Measurements from ENCODE around the gene CIB4. TPM values are rescaled to one million over a fixed set of nuclear protein-coding genes. Genes with fewer than 3 reads are reported as not detected.
A peak's percentile ranks its signal among the peaks of the same experiment; 100 is the strongest.

CIB4 gene
- total RNA-seq, 2 experiments from 2014 or later = not detected

DNA sequence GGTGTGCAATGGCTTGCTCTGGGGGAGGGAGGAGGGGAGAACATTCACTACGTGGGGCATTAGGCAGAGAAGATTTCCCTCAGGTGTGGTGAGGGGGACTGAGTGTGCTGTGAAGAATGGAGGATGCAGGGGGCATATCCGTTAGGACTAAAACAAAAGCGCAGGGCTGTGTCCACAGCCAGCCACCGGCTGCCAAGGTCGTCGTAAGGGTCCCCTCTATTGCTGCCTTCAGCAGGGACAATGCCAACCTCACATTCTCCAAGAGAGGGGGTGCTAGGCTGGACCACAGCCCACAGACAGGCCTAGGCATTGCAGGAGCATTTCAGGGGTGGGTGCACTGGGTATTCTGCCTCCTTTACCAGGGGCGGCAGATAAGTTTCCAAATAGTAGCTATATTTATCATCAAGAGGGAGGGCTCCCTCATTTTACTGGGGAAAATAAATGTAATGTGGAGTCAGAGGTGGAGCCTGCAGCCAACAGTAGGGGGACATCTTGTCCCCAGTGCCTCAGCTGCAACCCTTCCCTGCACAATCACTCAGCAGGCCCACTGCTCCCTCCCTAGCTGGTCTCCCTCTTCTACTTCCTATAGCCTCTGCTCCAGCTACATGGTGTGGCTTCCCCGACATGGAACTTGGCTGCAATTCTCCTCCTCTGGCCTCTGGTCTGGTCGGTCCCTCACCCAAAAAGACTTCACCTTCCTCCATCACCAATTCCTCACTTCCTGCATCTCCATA lies 88.4 kb downstream of the CIB4 start:
- CTCF ChIA-PET = interaction anchor here (0.5 to 0.9 kb wide), 2 partner anchors 9 to 293 kb away, joined by 3 to 5 read pairs; a partner anchor contains a TSS
- intact Hi-C loops (cut with micrococcal nuclease) = no loop called here
- Mint-ChIP-seq H3K27ac (no peak overlapping the region), H3K27me3 (ENCODE audit: low read depth) (peaks cover 7% of the 10 kb centered on the region), H3K4me3 (no peak overlapping the region), H3K36me3 (ENCODE audit: low read depth) (no peaks in the 10 kb centered on the region), H3K4me1 (ENCODE audit: low read depth) (no peaks in the 10 kb centered on the region), H3K9me3 (no peaks in the 10 kb centered on the region)
- no peak for DNase-seq

DNA sequence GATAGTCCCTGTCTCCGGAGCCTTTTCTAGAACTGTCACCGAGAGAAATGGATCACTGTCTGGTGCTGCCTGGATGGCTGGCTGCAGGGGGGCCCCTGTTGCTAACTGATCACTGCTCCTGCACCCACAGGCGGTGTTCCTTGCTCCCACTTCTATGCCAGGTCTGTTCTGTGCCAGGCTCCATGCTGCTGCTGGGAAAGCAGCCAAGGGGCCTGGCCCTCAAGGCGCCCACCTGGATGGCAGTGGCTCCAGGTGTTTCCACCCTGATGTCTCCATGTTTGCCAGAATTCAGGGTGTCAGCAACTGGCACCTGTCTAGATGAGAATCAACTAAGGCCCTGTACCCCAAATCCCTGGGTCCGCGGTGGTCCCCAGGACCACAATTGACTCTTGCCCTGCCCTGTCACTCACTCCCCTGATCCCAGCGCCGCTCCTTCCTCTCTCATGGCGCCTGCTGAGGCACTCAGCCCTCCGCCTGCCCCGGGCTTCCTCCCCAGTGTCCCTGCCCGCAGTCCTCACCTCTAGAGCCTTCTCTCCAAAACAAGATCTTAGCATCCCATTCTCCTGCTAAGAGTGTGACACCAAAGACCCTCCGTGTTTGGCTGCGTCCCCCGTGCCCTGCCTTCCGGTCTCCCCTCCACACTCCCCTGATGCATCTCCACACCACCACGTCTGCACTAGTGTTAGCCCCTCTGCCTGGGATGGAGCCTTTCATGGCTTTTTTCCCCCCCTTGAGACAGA lies 90.7 kb downstream of the CIB4 start:
- Mint-ChIP-seq H3K9me3 (no peaks in the 10 kb centered on the region), H3K27me3 (ENCODE audit: low read depth) (peaks cover 3% of the 10 kb centered on the region), H3K36me3 (ENCODE audit: low read depth) (no peaks in the 10 kb centered on the region), H3K27ac (no peak overlapping the region), H3K4me3 (no peak overlapping the region), H3K4me1 (ENCODE audit: low read depth) (no peaks in the 10 kb centered on the region)
- intact Hi-C loops (cut with micrococcal nuclease) = no loop called here
- CTCF ChIA-PET = no interaction called here
- DNase-seq = no peak

DNA sequence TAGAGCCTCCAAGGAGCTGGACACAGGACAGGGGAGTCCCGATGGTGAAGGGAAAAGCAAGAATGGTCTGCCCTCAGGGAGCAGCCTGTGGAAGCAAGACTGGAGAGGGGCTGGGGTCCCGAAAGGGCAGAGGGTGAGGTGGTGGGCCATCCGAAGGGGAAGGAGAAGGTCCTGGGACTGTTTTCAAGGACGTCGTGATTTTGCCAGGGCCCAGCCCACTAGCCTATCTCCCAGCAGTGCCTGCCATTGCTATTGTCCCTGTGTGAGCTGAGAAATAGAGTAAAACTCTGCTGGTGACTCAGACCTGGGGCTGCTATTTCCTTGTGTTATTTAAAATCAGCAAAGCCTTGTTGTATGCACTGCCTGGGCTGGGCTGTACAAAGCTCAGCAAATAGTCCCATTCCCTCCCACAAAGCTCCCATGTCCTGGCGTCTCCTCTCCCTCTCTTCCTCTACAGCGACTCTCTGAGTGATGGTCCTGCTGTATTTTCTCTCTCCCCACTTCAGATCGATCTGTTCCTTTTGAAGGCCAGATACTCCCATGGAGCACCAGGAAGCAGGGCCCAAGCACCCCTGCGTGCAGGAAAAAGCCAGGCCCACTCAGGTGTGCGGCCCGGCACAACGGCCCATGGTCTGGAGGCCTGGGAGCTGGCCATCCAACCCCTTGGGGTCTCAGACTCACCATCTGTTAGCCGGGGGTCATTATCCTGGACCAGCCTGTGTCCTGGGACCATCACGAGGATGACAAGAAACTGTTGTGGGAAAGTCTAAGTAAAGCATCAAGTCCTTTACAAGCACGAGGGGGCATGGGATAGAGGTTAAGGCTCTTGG lies 98.3 kb downstream of the CIB4 start:
- H3K4me3 Mint-ChIP-seq = no peak overlapping the region
- intact Hi-C loops (cut with micrococcal nuclease) = no loop called here
- no peaks in the 10 kb centered on the region for H3K36me3 Mint-ChIP-seq (ENCODE audit: low read depth)
- no peak overlapping the region for H3K27ac Mint-ChIP-seq
- CTCF ChIA-PET = interaction anchor here (0.6 to 2.6 kb wide), 3 partner anchors 35 to 1637 kb away, joined by 4 to 12 read pairs (median 7); no protein-coding TSS in a partner anchor
- DNase-seq = peak; percentile 2
- H3K27me3 Mint-ChIP-seq (ENCODE audit: low read depth) = no peaks in the 10 kb centered on the region
- H3K4me1 Mint-ChIP-seq (ENCODE audit: low read depth) = no peaks in the 10 kb centered on the region
- H3K9me3 Mint-ChIP-seq = no peaks in the 10 kb centered on the region

DNA sequence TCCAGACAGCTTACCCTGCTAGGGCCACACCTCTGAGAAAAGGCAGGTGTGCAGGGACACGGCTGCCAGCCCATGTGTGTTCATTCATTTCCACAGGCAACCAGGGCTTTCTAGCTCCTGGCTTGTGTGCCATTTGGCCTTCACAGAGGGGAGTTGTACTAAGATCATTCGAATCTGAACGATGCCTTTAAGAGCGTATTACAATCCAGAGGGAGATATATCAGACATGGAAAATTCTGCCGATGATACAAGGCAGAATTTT lies 99.0 kb downstream of the CIB4 start:
- intact Hi-C loops (cut with micrococcal nuclease) = no loop called here
- H3K4me1 Mint-ChIP-seq (ENCODE audit: low read depth) = no peaks in the 10 kb centered on the region
- H3K27me3 Mint-ChIP-seq (ENCODE audit: low read depth) = no peaks in the 10 kb centered on the region
- no peaks in the 10 kb centered on the region for H3K9me3 Mint-ChIP-seq
- CTCF ChIA-PET = interaction anchor here (0.5 to 2.6 kb wide), 2 partner anchors 36 to 61 kb away, joined by 3 to 12 read pairs; no protein-coding TSS in a partner anchor
- no peaks in the 10 kb centered on the region for H3K36me3 Mint-ChIP-seq (ENCODE audit: low read depth)
- H3K4me3 Mint-ChIP-seq = no peak overlapping the region
- DNase-seq = no peak
- H3K27ac Mint-ChIP-seq = no peak overlapping the region

DNA sequence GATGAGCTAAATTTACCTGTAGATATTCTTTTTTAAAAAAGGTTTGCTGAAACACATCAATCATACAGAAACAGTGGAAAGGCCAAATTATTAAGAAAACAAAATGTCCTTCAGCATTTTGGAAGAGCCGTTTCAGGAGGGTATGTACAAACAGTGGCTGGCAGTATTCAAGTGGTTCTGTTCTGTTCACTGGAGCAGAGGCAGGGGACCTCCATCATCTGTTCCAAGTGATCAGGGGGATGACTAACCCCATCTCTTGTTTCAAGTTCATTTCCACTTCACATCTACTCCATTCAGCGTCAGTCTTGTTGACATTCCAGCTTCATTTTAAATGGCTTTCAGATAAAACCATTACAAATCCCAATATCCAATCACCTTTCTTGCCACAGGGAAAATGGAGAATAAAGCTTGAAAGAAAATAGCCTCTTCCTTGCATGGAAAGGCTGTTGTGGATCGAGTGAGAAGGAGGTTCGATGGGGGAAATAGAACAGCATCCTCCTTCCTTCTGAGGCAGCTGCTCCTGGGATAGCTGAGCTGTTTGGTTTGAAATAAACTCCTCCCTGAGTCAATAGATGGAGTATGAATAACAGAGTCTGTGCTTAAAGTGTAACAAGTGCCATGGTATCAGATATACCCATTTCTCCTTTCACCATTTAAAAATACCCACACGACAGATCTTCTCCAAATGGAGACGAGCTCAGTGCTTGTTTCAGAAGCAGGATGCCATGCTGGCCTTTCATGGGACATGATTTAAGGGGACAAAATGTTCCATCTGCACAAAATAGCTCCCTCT lies 99.6 kb downstream of the CIB4 start:
- CTCF ChIA-PET = interaction anchor here (0.5 to 2.6 kb wide), 4 partner anchors 21 to 62 kb away, joined by 3 to 12 read pairs (median 4); no protein-coding TSS in a partner anchor
- no peak overlapping the region for H3K4me3 Mint-ChIP-seq
- no peak overlapping the region for H3K27ac Mint-ChIP-seq
- H3K9me3 Mint-ChIP-seq = no peaks in the 10 kb centered on the region
- H3K27me3 Mint-ChIP-seq (ENCODE audit: low read depth) = no peaks in the 10 kb centered on the region
- intact Hi-C loops (cut with micrococcal nuclease) = no loop called here
- no peak for DNase-seq
- no peaks in the 10 kb centered on the region for H3K4me1 Mint-ChIP-seq (ENCODE audit: low read depth)
- H3K36me3 Mint-ChIP-seq (ENCODE audit: low read depth) = no peaks in the 10 kb centered on the region

DNA sequence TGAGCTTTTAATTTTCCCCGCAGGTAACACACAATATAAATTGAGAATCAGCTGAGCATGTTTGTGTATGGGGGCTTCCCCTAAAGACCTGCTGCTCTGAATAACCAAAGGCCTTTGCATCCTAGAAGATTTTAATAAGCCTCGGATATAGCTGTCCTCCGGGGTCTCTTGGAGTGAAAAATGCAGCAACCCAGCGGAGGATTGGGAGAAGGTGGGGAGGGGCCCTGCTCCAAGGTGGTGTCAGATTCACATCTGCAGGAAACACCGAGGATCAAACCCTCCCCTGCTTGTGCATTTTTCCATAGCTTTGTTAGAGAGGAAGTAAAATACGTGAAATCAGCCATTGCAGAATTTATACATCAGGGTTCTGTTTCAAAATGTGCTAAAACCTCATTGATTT lies 100.2 kb downstream of the CIB4 start:
- Mint-ChIP-seq H3K27ac (no peak overlapping the region), H3K27me3 (ENCODE audit: low read depth) (no peaks in the 10 kb centered on the region), H3K4me1 (ENCODE audit: low read depth) (no peaks in the 10 kb centered on the region), H3K9me3 (no peaks in the 10 kb centered on the region), H3K36me3 (ENCODE audit: low read depth) (no peaks in the 10 kb centered on the region), H3K4me3 (no peak overlapping the region)
- DNase-seq = no peak
- intact Hi-C loops (cut with micrococcal nuclease) = no loop called here
- CTCF ChIA-PET = interaction anchor here (0.6 to 2.6 kb wide), 3 partner anchors 21 to 37 kb away, joined by 3 to 12 read pairs (median 4); no protein-coding TSS in a partner anchor

DNA sequence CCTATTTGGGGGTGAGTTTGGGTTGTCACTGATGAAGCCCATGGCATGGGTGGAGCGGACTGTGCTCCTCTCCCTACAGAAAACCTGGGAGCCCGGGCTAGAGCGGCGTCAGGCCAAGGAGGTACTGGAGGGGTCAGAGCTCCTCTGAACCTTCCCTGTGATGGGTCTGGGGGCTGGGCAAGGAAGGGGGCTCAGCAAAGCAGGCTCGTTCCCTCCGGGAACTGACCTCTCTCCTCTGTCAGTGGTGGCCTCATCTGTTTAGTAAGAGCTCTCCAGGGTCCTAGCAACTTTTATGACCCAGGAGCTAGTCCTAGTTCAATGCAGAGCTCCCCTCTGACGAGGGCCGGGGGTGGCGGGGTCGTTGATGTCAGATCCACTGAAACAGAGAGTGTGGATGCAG lies 100.9 kb downstream of the CIB4 start:
- intact Hi-C loops (cut with micrococcal nuclease) = no loop called here
- no peak overlapping the region for H3K27ac Mint-ChIP-seq
- H3K36me3 Mint-ChIP-seq (ENCODE audit: low read depth) = no peaks in the 10 kb centered on the region
- DNase-seq = peak; percentile 2
- CTCF ChIA-PET = interaction anchor here (1.8 to 2.6 kb wide), 2 partner anchors 20 to 38 kb away, joined by 4 to 12 read pairs; no protein-coding TSS in a partner anchor
- H3K27me3 Mint-ChIP-seq (ENCODE audit: low read depth) = no peaks in the 10 kb centered on the region
- no peaks in the 10 kb centered on the region for H3K9me3 Mint-ChIP-seq
- H3K4me1 Mint-ChIP-seq (ENCODE audit: low read depth) = no peaks in the 10 kb centered on the region
- H3K4me3 Mint-ChIP-seq = no peak overlapping the region

DNA sequence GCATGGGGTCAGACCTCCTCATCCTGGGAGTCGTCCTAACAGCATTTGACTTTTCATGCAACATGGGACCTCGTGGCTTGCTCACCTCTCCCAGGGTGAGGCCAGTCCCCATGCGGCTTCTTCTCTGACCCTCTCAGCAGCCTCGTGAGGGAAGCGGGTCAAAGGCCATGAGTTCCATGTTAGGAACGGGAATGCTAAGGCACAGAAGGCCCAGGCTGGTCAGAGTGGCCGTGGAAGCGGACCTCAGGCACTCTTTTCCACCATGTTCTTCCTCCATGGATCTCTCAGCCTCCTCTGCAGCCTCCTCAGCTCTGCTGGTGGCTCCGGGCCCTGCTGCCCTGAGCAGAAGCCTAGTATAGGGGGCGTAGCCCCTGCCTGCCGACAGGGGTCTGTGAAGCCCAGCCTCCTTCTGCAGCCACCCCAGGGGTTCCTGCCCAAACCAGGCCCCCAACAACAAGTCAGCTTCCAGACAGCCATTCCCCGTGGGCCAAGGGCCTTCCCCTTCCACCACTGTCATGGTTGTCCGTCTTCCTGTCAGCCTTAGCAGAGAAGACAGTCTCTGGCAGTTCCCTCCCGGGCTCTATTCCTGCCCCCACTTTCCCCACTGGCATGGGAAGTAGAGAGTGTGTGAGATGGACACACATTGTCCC lies 103.2 kb downstream of the CIB4 start:
- Mint-ChIP-seq H3K36me3 (ENCODE audit: low read depth) (no peaks in the 10 kb centered on the region), H3K27me3 (ENCODE audit: low read depth) (no peaks in the 10 kb centered on the region), H3K4me1 (ENCODE audit: low read depth) (no peaks in the 10 kb centered on the region), H3K4me3 (no peak overlapping the region), H3K9me3 (no peaks in the 10 kb centered on the region), H3K27ac (no peak overlapping the region)
- intact Hi-C loops (cut with micrococcal nuclease) = no loop called here
- CTCF ChIA-PET = no interaction called here
- peak; percentile 1 for DNase-seq

- H3K4me3 Mint-ChIP-seq = no peak overlapping the region
- no peaks in the 10 kb centered on the region for H3K36me3 Mint-ChIP-seq (ENCODE audit: low read depth)
- intact Hi-C loops (cut with micrococcal nuclease) = no loop called here
- H3K27me3 Mint-ChIP-seq (ENCODE audit: low read depth) = no peaks in the 10 kb centered on the region
- peak; percentile 1 for DNase-seq
- H3K9me3 Mint-ChIP-seq = no peaks in the 10 kb centered on the region
- H3K27ac Mint-ChIP-seq = no peak overlapping the region
- CTCF ChIA-PET = no interaction called here
- no peaks in the 10 kb centered on the region for H3K4me1 Mint-ChIP-seq (ENCODE audit: low read depth)
Measured at GRCh38 chr2:26537069-26537825, 103.9 kb downstream of the CIB4 start.

- DNase-seq = peak; percentile 2
- H3K4me1 Mint-ChIP-seq (ENCODE audit: low read depth) = no peaks in the 10 kb centered on the region
- no peak overlapping the region for H3K4me3 Mint-ChIP-seq
- no peak overlapping the region for H3K27ac Mint-ChIP-seq
- no peaks in the 10 kb centered on the region for H3K9me3 Mint-ChIP-seq
- no peaks in the 10 kb centered on the region for H3K36me3 Mint-ChIP-seq (ENCODE audit: low read depth)
- intact Hi-C loops (cut with micrococcal nuclease) = no loop called here
- no peaks in the 10 kb centered on the region for H3K27me3 Mint-ChIP-seq (ENCODE audit: low read depth)
- CTCF ChIA-PET = no interaction called here
Measured at GRCh38 chr2:26536371-26537068, 104.6 kb downstream of the CIB4 start.

Measured in activated naive CD4-positive, alpha-beta T cell treated with anti-CD3 and anti-CD28 coated beads for 36 hours (primary cell).